Measurements from ENCODE around the gene VPS52.
"Not testable (repeated sequence)": the region's sequence is repeated elsewhere in the genome, so short reads cannot be mapped to it uniquely, and the experiment has no call there.

VPS52 gene

DNA sequence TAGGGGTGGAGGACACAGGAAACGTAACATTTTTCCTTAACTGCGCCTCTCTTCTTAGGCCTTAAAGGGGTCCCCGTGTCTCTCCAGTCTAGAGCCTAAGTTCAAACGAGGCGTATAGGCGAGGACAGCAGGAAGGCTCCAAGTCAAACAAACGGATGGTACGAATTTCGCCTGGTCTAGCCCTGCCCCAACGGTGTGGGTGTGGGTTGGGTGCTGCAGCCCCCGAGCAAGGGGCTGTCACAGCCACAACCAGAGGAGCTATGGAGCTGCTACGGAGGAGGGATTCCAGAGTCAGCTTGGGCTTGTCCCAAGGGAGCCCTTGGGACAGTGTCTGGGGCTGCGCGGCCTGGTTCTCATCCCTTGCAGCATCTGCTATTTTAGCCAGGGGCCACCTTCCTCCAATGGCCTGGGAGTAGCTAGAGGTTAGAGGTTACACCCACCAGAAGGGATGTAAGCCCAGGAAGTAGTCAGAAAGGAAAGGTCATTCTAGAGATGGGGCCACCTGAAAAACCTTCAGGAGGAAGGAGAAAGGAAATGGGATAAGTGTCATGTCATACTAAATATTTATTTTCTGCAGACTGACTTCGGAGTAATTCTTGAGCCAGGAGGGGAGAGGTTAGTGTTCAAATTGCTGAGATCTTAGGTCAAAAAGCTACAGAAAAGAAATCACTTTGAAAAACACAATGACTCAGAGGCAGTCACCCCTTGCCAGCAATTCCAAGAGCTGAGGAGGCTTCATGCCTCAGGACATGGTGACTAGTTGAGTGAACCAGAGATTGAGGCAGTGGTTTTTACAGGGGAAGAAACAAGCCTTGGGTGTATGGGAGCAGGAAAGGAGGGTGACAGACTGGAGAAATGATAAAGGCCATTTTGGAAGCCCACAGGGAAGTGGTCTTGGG is 21.7 kb downstream of the VPS52 start:
- peak; percentile 63 for DNase-seq (ENCODE audit: low spot score)

DNA sequence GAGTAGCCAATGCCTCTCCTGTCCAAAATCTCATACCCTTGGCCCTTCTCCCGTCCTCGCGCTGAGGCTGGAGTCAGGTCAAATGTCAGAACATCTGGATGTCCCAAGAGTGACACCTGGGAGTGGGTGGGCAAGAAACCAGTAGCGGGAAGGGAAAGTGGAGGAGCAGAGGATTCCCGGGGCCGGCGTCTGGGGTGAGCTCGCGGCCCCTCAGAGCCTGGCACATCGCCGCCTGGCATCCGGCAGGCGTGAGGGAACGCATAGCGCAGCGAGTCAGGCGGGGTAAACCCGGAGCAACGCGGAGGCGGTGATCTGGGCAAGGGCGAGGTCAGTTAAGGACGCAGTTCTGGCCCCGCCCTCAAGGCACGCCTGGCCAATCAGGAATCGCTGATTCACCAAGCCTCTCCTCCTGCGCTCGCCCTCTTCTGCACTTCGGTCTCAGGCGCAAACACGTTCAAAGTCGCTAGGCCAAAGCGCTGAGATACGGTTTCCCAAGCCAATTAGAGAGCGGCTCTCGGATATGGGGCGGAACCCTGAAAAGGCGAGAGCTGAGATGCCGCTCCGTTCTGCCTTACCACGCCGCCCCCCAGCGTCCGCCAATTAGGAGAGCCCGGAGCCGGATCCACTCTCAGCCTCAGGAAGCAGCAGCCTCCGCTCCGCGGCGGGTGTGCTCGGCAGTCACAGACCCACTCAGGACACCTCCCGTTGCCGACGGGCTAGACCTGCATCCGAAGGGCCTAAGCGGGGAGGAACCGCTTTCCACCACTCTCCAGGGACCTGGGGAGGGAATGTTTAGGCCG is 22.5 kb downstream of the VPS52 start:
- DNase-seq (ENCODE audit: low spot score), result peak; percentile 97

DNA sequence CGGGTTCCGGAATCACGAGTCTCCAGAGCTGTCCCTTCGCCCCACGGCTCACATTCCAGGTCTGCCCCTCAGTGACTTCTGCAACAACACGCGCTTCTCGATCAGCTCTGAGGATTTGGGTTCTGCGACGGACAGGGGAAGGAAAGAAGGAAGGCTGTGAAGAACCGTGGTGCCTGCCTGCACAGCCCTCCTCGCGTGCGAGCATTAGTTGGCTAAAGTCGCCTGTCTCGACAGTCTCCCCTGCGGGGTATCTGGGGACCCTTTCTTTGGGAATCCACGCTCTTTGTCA is 23.1 kb downstream of the VPS52 start:
- DNase-seq (ENCODE audit: low spot score), result no peak

DNA sequence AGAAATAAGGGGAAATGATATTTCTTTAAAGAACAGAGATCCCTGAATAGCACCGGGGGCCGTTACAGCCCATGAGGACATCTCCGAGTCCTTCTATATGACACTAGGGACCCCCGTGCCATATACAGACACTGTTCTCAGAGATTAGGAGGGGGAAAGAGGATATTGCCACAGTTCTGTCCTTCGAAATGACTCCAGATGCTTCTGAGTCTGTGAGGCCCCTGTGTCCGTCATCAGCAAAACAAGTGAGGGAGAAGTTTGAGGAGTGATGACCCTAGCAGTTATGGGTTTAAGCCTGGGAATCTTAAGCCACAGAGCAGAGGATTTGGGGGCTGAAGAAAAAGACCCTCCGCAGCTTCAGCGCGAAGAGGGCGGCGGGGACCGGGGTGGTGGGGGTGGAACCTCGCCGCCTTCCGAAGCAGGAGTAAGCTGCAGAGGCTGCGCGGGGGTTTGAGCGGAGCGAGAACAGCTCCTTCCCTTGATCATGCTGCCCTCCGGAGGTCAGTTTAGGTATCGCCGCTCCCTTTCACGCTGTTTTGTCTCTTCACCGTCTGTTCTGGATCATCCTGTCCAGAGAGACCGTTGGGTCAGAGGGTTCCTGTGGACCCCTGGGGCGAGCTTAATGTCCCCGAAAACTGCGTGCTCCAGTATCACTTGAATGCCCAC is 23.6 kb downstream of the VPS52 start:
- peak; percentile 84 for DNase-seq (ENCODE audit: low spot score)

DNA sequence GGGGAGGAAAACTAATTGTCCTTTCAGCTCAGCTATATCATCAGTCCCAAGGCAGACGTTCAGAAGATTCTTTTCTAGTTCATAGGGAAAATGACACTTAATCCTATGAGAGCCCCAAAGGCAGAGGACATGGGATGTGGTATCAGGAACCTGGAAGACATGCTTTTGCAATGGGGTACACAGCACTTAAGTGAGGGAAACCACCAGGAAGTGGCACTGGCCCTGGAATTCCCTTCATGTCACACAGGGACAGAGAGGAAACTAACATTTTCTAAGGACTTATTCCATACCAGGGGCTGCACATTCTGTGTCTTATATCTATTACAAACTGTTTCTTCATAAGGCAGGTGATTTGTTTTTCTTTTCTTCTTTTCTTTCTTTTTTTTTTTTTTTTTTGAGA is 28.2 kb downstream of the VPS52 start:
- DNase-seq (ENCODE audit: low spot score), result no peak

DNA sequence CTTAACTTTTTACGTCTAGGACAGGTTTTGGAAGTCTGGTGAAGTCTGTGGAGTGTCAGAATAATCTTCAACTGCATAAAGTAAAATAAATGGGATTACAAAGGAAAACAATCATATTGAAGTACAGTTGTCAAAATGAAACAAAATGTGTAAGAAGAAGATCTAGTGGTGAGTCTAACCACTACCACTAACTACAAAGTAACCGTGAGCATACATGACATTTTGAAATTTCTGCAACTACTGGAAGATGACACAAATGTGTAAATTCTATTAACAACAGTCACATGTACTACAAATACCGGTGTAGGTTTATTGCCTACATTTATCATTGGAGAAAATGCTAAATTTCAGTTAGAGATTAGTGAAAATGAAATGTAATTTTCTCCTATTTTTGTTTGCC is 29.7 kb downstream of the VPS52 start:
- no peak for DNase-seq (ENCODE audit: low spot score)

DNA sequence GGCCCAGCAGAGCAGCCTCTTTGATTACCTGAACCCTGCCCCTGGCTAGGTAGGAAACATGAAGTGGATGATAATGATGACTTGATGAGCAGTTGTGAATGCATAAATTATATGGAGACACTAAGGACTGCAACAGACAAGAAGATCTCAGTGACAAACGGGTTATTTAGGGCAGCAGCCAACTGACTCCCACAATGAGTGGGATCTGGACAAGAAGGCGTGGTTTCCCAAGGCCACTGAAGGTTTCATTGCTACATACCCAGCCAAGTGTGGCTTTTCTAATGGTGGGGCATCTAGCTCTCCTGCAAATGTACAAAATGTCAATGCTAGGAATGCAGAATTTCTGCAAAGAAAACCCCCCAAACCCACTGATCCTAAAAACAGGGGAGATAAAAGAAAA is 33.9 kb downstream of the VPS52 start:
- no peak for DNase-seq (ENCODE audit: low spot score)

DNA sequence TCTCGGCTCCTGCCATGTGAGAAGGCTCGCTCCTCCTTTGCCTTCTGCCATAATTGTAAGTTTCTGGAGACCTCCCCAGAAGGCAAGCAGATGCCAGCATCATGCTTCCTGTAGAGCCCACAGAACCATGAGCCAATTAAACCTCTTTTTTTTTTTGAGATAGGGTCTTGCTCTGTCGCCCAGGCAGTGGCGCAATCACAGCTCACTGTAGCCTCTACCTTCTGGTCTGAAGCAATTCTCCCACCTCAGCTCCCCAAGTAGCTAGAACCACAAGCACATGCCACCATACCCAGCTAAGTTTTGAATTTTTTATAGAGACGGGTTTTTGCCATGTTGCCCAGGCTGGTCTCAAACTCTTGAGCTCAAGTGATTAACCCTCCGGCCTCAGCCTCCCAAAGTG is 34.8 kb downstream of the VPS52 start:
- no peak for DNase-seq (ENCODE audit: low spot score)

DNA sequence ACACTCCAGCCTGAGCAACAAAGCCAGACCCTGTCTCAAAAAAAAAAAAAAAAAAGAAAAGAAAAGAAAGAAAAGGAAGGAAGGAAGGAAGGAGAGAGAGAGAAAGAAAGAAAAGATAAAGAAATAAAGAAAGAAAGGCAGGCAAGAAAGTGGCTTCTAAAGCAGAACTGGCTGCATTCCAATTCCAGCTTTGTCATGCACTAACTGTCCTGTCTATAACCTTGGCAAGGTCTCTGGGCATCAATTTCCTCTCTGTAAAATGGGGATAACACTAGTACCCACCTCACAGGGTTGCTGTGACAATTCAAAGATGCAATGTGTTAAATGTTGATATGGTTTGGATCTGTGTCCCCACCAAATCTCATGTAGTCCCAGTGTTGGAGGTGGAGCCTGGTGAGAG is 35.3 kb downstream of the VPS52 start:
- no peak for DNase-seq (ENCODE audit: low spot score)

DNA sequence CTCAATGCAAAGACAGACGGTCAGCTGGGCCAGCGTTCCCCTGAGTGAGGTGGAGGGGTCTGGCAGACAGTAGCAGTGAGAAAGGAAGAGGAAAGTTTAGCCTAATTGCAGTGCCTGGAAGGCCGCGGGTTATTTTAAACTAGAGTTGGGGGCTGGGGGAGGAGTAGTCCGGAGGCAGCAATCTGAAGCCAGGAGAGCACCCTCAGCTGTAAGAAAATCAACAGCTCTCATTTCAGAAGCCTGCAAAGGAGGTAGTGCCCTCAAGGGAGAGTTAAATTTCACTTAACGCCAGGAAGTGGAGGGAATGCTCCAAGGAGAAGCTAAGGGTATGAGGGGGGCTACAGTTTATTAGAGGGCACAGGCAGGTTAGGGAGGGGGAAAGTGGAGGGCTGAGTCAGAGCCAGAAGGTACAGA is 36.4 kb downstream of the VPS52 start:
- no peak for DNase-seq (ENCODE audit: low spot score)

DNA sequence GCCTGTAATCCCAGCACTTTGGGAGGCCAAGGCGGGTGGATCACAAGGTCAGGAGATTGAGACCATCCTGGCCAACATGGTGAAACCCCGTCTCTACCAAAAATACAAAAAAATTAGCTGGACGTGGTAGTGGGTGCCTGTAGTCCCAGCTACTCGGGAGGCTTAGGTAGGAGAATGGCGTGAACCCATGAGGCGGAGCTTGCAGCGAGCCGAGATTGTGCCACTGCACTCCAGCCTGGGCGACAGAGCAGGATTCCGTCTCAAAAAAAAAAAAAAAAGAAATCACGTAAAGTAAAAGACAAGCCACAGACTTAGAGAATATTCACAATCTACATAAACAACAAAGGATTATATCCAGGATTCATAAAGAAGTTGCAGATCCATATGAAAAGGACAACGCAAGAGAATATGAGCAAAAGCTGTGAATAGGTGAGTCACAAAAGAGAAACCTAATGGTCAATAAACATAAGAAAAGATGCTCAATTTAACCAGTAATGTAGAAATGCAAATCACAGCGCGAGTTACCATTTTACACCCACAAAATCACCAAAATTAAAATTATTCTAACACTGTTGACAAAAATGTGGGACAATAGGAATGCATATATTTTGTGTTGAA is 45.1 kb downstream of the VPS52 start:
- not testable (repeated sequence) for DNase-seq (ENCODE audit: low spot score)

DNA sequence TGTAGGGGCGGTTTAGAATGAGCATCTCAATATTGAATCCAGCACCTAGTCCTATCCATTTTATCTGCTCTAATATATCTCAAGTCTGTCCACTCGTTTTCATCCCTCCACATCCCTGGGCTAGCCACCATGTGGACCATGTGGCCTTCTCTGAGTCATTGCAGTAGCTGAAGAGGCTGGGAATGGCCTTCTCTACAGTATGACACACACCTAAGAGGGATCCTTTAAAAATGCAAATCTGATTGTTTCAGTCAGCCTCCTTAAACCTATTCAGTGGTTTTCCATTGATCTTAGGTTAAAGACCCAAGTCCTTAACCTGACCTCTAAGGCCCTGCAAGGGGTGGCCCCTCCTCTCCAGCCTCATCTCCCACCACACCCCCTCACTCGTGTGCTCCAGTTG is 54.0 kb downstream of the VPS52 start:
- DNase-seq (ENCODE audit: low spot score), result no peak

DNA sequence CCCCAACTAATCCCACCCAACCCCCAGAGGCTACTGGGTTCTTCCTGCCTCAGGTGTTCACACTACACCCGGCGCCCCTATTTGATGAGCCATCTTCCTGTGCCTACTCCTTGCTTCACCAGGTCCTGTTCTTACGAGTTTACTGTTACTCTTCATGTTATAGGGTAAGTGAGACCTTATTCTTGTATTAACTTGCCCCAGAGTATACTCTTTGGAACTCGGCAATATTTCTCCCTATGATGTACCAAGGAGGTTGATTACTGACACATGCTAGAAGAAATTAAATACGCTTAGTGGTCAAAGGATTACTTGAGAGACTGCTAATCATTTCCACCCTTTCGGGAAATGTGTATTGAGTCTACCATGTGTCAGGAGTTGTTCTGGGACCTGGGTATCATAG is 54.4 kb downstream of the VPS52 start:
- no peak for DNase-seq (ENCODE audit: low spot score)

DNA sequence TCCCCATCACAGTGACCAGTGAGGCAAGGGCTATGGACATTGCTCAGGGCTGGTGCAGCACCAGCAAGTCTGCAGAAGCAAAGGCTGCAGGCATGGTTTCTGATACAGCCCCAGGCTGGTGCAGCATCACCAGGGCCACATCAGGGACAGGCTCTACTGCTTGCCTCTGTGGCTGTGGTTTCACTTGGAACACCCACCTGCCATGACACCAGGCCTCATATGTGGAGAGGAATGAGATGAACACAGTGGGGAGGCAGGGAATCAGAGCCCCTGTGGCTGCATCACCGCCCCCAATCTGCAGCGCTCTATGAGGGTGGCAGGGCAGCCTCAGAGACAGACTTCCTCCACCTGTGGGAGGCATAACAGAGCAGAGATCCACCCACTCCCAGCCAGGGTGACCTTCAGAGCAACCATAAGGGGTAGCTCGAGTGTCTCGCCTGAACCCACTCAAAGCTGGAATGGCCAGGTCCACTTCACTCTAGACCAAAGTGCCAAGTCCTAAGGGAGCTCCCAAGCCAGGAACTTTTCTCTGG is 55.5 kb downstream of the VPS52 start:
- DNase-seq (ENCODE audit: low spot score), result no peak

DNA sequence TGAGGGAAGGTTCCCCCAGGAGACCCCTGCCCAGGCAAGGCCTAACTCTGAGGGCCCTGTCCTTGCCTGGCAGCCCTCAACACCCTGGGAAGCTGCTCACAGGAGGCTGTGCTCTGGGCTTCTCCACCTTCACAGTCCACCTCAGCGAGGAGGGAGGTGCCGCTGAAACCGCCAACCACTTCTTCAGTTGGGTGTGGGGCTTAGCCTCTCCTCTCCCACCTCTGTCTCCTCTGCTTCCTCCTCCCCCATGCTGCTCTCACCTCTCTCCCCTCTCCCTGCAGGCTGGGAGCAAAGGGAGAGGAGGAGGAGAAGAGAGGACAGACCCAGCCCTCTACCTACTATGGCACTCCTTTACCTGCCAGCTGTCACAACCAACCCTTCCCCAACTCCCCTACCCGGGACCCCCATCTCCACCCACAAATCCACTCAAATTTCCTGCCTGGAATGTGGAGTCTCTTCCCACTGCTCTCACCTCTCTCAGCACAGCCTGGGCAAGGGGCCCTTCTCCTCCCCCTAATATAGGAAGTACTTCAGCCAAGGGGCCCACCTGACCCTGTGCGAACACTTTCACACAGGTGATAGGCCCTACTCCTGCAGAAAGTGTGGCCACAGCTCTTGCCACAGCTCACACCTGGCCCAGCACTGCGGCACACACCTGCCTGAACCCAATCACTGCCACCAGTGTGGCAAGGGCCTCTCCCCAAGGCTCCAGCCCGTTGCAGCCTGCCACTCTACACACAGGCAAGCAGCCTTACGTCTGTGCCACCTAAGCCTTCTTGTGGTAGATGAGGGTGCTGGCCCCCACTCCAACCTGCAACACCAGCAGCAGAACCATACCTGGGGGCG is 56.2 kb downstream of the VPS52 start:
- DNase-seq (ENCODE audit: low spot score), result no peak

DNA sequence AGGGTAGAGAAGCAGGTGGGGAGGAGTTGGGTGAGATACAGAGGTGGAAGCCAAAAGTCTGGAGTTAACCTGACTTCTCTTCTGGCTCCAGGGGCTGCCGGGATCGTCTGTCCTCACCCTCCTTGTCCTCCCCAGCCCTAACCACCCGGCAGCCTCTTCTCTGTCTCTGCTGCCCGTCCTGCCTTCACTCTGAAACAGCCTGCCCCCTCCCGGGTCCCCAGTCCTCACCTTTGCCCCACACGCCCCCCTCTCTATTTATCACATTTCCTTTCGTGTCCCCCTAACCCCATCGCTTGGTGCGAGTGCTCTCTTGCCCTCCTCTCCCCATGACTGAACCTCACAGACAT is 57.7 kb downstream of the VPS52 start:
- no peak for DNase-seq (ENCODE audit: low spot score)

DNA sequence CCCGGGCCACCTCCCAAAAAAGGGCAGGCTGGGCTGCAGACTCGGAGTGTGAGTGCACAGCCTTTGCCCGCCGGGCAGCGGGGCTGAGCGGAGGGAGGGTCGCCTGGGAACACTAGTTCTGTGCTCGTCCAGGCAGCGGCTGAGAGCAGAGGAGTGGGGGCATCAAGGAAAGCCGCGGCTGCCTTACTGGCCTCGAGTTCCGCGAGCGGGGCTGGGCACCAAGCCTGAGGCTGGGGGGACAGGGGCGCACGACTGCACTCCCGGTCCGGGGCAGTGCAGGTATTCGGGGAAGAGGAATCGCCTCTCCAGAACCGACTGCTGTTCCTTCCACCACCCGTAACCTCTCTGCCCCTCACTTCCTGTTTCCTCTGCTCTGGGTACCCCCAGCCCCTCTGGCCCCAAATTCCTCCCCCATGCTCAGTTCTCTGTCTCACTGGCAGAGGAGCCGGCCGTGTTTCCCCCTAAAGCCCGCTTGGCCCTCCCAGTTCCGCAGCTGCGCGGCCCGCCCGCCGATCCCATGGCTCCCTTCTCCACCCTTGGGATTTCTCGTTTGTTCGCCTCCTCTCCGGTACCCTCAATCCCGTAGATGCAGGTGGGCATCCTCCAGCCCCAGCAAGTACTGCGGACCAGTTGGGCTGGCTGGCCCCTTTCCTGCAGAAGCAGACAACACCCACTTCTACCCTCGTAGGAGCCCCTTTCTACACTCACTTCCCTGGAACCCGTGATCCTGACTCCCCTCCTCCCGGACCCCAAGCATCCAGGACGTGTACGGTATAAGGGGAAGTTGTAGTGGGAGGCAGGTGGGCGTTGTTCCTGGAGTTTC is 58.3 kb downstream of the VPS52 start:
- DNase-seq (ENCODE audit: low spot score), result no peak

DNA sequence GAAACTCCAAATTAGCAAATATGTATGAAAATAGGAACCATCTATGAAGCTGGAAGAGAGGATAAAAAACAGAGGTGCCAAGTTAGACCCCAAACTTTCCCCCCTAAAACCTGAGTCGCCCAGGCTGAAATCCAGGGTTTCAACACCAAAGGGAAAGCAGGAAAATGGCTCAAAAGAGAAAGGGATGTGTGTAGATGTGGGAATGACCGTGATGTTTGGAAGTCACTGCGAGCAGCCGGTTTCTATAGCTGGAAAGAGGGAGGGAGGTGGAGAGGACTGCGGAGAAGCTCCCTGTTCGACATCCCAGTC is 58.9 kb downstream of the VPS52 start:
- DNase-seq (ENCODE audit: low spot score), result no peak

DNA sequence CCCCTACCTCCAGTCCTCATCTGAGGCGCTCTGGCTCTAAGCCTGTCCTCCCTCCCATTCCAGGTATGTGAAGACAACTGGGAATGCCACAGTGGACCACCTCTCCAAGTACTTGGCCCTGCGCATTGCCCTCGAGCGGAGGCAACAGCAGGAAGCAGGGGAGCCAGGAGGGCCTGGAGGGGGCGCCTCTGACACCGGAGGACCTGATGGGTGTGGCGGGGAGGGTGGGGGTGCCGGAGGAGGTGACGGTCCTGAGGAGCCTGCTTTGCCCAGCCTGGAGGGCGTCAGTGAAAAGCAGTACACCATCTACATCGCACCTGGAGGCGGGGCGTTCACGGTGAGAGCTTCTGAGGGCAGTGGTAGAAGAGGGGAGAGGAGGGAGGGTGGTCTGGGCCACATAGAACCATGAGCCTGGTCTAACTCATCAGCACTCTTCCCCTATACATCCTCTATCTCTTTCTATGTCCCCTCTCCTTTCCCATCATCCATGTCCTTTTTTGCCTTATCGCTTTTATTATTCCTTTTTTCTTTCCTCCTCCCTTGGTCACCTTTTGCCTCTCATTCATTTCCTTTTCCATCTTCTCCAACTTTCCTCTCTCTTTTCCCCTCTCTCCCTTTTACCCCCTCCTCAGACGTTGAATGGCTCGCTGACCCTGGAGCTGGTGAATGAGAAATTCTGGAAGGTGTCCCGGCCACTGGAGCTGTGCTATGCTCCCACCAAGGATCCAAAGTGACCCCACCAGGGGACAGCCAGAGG is 59.8 kb downstream of the VPS52 start:
- no peak for DNase-seq (ENCODE audit: low spot score)

DNA sequence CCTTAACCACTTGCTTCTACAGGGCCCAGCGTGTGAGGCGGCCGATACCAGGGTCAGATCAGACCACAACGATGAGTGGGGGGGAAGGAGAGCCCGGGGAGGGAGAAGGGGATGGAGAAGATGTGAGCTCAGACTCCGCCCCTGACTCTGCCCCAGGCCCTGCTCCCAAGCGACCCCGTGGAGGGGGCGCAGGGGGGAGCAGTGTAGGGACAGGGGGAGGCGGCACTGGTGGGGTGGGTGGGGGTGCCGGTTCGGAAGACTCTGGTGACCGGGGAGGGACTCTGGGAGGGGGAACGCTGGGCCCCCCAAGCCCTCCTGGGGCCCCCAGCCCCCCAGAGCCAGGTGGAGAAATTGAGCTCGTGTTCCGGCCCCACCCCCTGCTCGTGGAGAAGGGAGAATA is 60.5 kb downstream of the VPS52 start:
- no peak for DNase-seq (ENCODE audit: low spot score)
